ENCODE results near the gene IFT52. TPM values are rescaled to one million over a fixed set of nuclear protein-coding genes. Genes with fewer than 3 reads are reported as not detected.
"Not testable (repeated sequence)": the region's sequence is repeated elsewhere in the genome, so short reads cannot be mapped to it uniquely, and the experiment has no call there.

Gene IFT52
- total and polyA plus RNA-seq, 2 of the 8 experiments (the other 6 are each of a cell fraction or from before 2014, with no cell fraction given), result 35.6 to 40.4 TPM

DNA sequence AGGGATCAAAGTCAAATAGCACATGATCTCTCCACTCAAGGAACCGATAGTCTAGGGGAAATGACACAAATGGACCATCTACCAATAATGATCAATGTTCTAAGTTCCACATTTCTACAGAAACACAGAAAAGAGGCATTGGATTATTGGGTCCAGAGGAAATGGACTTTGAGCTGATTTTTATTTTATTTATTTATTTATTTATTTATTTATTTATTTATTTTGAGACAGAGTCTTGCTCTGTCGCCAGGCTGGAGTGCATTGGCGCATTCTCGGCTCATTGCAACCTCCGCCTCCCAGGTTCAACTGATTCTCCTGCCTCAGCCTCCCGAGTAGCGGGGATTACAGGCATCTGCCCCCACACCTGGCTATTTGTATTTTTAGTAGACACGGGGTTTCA is 11.2 kb downstream of the IFT52 start:
- H2BK15ac ChIP-seq (ENCODE audit: low read length); CTCF ChIA-PET (ENCODE audit: partially characterized antibody); H2AK5ac ChIP-seq (ENCODE audit: low read depth, low read length); H3K4ac ChIP-seq (replicated peaks; ENCODE audit: insufficient read length, low read depth, low read length); H3K4me3 ChIP-seq (ENCODE audit: extremely low read depth in 1 of 4, insufficient read depth in 2 of 4, low read depth in 3 of 4, low read length in 4 of 4); H2BK12ac ChIP-seq (ENCODE audit: low read depth, low read length); H3K23ac ChIP-seq (ENCODE audit: insufficient read length); H3K9ac ChIP-seq (replicated peaks in 1 of 4; ENCODE audit: extremely low read depth in 1 of 4, low read depth in 3 of 4, low read length in 3 of 4); H3K27me3 ChIP-seq (replicated peaks in 1 of 4; ENCODE audit: control insufficient read depth in 3 of 4, extremely low read depth in 1 of 4, insufficient read depth in 3 of 4, low read length in 3 of 4); H3K14ac ChIP-seq (ENCODE audit: insufficient read length); H3K4me2 ChIP-seq (ENCODE audit: insufficient read depth in 1 of 2, low read depth in 2 of 2, low read length in 2 of 2); H3K79me2 ChIP-seq (ENCODE audit: control insufficient read depth in 1 of 2, insufficient read depth in 2 of 2, low read length in 2 of 2); H3K79me1 ChIP-seq (ENCODE audit: low read depth, low read length); POLR2A ChIA-PET (ENCODE audit: partially characterized antibody); H4K91ac ChIP-seq (replicated peaks; ENCODE audit: insufficient read length, low read length); H3K56ac ChIP-seq (replicated peaks; ENCODE audit: insufficient read length, low read depth, low read length); H4K20me1 ChIP-seq (replicated peaks in 1 of 2; ENCODE audit: control insufficient read depth in 1 of 2, insufficient read depth in 2 of 2, low read length in 2 of 2); H2BK20ac ChIP-seq (ENCODE audit: low read length); H3K18ac ChIP-seq (ENCODE audit: extremely low read depth, low read length); H2AFZ ChIP-seq (ENCODE audit: low read length); H4K5ac ChIP-seq (ENCODE audit: insufficient read length, low read depth, low read length); H2BK5ac ChIP-seq (ENCODE audit: low read depth, low read length); H3K9me3 ChIP-seq (ENCODE audit: insufficient read depth in 2 of 2, low read depth in 1 of 2, low read length in 1 of 2); DNase-seq (ENCODE audit: low read depth in 1 of 2, low spot score in 2 of 2); H3K27ac ChIP-seq (ENCODE audit: low read depth, low read length); FAIRE-seq; H3K4me1 ChIP-seq (replicated peaks in 1 of 4; ENCODE audit: control insufficient read depth in 3 of 4, insufficient read depth in 4 of 4, low read length in 3 of 4); H2BK120ac ChIP-seq (replicated peaks; ENCODE audit: low read depth, low read length); H4K8ac ChIP-seq (ENCODE audit: extremely low read depth, insufficient read depth, low read length); H3K23me2 ChIP-seq (ENCODE audit: low read depth, low read length): not testable (repeated sequence)
- WGBS, 2 experiments (ENCODE audit: extremely low coverage in 1 of 2, insufficient coverage in 1 of 2, insufficient read length in 1 of 2, insufficient replicate concordance in 2 of 2, low coverage in 1 of 2, low lambda C conversion rate in 2 of 2, missing lambda C conversion rate in 1 of 2), result 79% methylated on average over 8 of the region's 8 CpGs; no CpG with 5 or more reads in 1 of the 2 experiments
- peaks cover 3 to 41% (median 19%) of the 10 kb centered on the region in 4 experiments; a peak in 7 of 8 replicates for H3K36me3 ChIP-seq (ENCODE audit: control insufficient read depth in 2 of 4, insufficient read depth in 4 of 4, low read length in 3 of 4)

Data from H1 (cell line).